SK-N-SH (cell line): ENCODE results near the gene GABRB1. TPM values are rescaled to one million over a fixed set of nuclear protein-coding genes. Genes with fewer than 3 reads are reported as not detected.

Experiments
- CTCF ChIA-PET: fragments of 300-600, 350-600 bp; formaldehyde crosslinking; extraction: SDS; loops from one replicate; lab custom pipeline; 2021; lab: Yijun Ruan, JAX
- POLR2A ChIA-PET: fragments of 350-600 bp; sonication (Branson Sonifier 250); formaldehyde crosslinking; extraction: SDS; loops from one replicate; lab custom pipeline; 2020; ENCODE audit warnings: antibody characterized with exemption, inconsistent platforms; lab: Yijun Ruan, JAX
- DNase-seq: peaks from one replicate; pipeline ENCODE4 v3.0.0; 2012
- H2AFZ ChIP-seq: fragments of 200-600 bp; sonication (generic); 2 replicates; pipeline ENCODE4 v1.8.1; 2016; ENCODE audit warnings: antibody characterized with exemption, mild to moderate bottlenecking, low read depth
- H3F3A ChIP-seq: fragments of 200-600 bp; sonication (generic); replicated peaks from 2 replicates; pipeline ENCODE3; 2016; ENCODE audit warnings: antibody characterized with exemption, mild to moderate bottlenecking; ENCODE audit not compliant: insufficient read depth
- H3K27ac ChIP-seq, 2 experiments: fragments of 200-500 bp in 1 of 2; fragments of 200-600 bp in 1 of 2; sonication (Bioruptor generic) in 1 of 2; sonication (generic), shearing (Covaris generic) in 1 of 2; 2 replicates each; pipeline versions ENCODE4 v1.5.1 to v1.6.1; 2014 to 2016; ENCODE audit warnings: low read depth in 2 of 2, inconsistent platforms in 1 of 2, low read length in 1 of 2, mild to moderate bottlenecking in 1 of 2, mixed read lengths in 1 of 2
- H3K27me3 ChIP-seq: fragments of 200-600 bp; sonication (generic), shearing (Covaris generic); 2 replicates; pipeline ENCODE4 v1.6.1; 2016; ENCODE audit warnings: mixed run types; ENCODE audit not compliant: insufficient read depth
- H3K36me3 ChIP-seq, 2 experiments: fragments of 200-500 bp in 1 of 2; fragments of 200-600 bp in 1 of 2; sonication (Bioruptor generic) in 1 of 2; sonication (generic) in 1 of 2; replicated peaks in 1 of 2; 2 replicates each; pipeline versions ENCODE3 to v1.5.1; 2014 to 2016; ENCODE audit warnings: low read length in 1 of 2, mild to moderate bottlenecking in 1 of 2; ENCODE audit not compliant: insufficient read depth in 2 of 2, control insufficient read depth in 1 of 2
- H3K4me1 ChIP-seq, 2 experiments: fragments of 200-500 bp in 1 of 2; fragments of 200-600 bp in 1 of 2; sonication (Bioruptor generic) in 1 of 2; sonication (generic), shearing (Covaris generic) in 1 of 2; 2 replicates each; pipeline versions ENCODE4 v1.5.1 to v1.6.1; 2014 to 2016; ENCODE audit warnings: low read depth in 1 of 2, low read length in 1 of 2, mixed run types in 1 of 2; ENCODE audit not compliant: insufficient read depth in 2 of 2, control insufficient read depth in 1 of 2
- H3K4me2 ChIP-seq: fragments of 200-600 bp; sonication (generic), shearing (Covaris generic); 2 replicates; pipeline ENCODE4 v1.6.1; 2017; ENCODE audit warnings: mixed run types
- H3K4me3 ChIP-seq, 2 experiments: fragments of 200-500 bp in 1 of 2; fragments of 200-600 bp in 1 of 2; sonication (Bioruptor generic) in 1 of 2; sonication (generic), shearing (Covaris generic) in 1 of 2; 2 replicates each; pipeline versions ENCODE4 v1.5.1 to v1.8.1; 2014 to 2016; ENCODE audit warnings: low read depth in 2 of 2, inconsistent platforms in 1 of 2, low read length in 1 of 2, mild to moderate bottlenecking in 1 of 2, mixed read lengths in 1 of 2, moderate library complexity in 1 of 2
- H3K79me2 ChIP-seq: fragments of 200-600 bp; sonication (generic); 2 replicates; pipeline ENCODE4 v1.8.1; 2017; ENCODE audit warnings: mild to moderate bottlenecking; ENCODE audit not compliant: insufficient read depth
- H3K9ac ChIP-seq: fragments of 200-600 bp; sonication (generic); 2 replicates; pipeline ENCODE4 v1.6.1; 2017; ENCODE audit warnings: mixed run types
- H3K9me2 ChIP-seq: fragments of 200-600 bp; sonication (generic); 2 replicates; pipeline ENCODE4 v1.6.1; 2017; ENCODE audit warnings: mixed run types
- H3K9me3 ChIP-seq: fragments of 200-600 bp; sonication (generic); 2 replicates; pipeline ENCODE4 v1.6.1; 2017; ENCODE audit warnings: mixed run types, mild to moderate bottlenecking, moderate library complexity
- H4K20me1 ChIP-seq: fragments of 200-600 bp; sonication (generic); 2 replicates; pipeline ENCODE4 v1.6.1; 2017; ENCODE audit warnings: mild to moderate bottlenecking, mixed run types; ENCODE audit not compliant: insufficient read depth
- CHD2 ChIP-seq: fragments of 150-350 bp; IDR thresholded peaks from 2 replicates; pipeline ENCODE4 v1.6.1; 2018; ENCODE audit warnings: low read length; ENCODE audit not compliant: partially characterized antibody
- CTCF ChIP-seq: fragments of 200-600 bp; sonication (generic); IDR thresholded peaks from 2 replicates; pipeline ENCODE4 v1.6.1; 2017; ENCODE audit warnings: antibody characterized with exemption, mild to moderate bottlenecking, moderate library complexity
- ELF1 ChIP-seq: IDR thresholded peaks from 2 replicates; pipeline ENCODE4 v1.4.0; 2012
- EP300 ChIP-seq, 2 experiments: IDR thresholded peaks; 2 replicates each; pipeline versions ENCODE4 v1.4.0 to v1.6.1; 2012; ENCODE audit warnings: borderline replicate concordance in 1 of 2, low read depth in 1 of 2, low read length in 1 of 2
- EZH2phosphoT487 ChIP-seq: fragments of 200-600 bp; sonication (generic); IDR thresholded peaks from 2 replicates; pipeline ENCODE4 v1.6.1; 2017; ENCODE audit warnings: low read depth, mixed run types, mild to moderate bottlenecking, antibody characterized with exemption, moderate library complexity, borderline replicate concordance
- FOSL2 ChIP-seq: IDR thresholded peaks from 2 replicates; pipeline ENCODE4 v1.4.0; 2012; ENCODE audit warnings: low read depth, mild to moderate bottlenecking, moderate library complexity, borderline replicate concordance
- FOXM1 ChIP-seq: IDR thresholded peaks from 2 replicates; pipeline ENCODE4 v1.4.0; 2012; ENCODE audit warnings: low read depth, mild to moderate bottlenecking
- GABPA ChIP-seq: IDR thresholded peaks from 2 replicates; pipeline ENCODE4 v1.4.0; 2012; ENCODE audit warnings: low read depth, mild to moderate bottlenecking
- GATA2 ChIP-seq: sonication (generic); formaldehyde crosslinking; IDR thresholded peaks from 2 replicates; pipeline ENCODE4 v1.5.0; 2020; ENCODE audit warnings: mild to moderate bottlenecking, missing genetic modification reagents
- IRF3 ChIP-seq: fragments of 150-350 bp; IDR thresholded peaks from 2 replicates; pipeline ENCODE4 v1.6.1; 2016; ENCODE audit warnings: mild to moderate bottlenecking, low read depth, low read length
- MXI1 ChIP-seq: IDR thresholded peaks from 2 replicates; pipeline ENCODE4 v1.6.1; 2012; ENCODE audit warnings: mild to moderate bottlenecking, low read depth, low read length, improper control_type of control experiment
- PBX3 ChIP-seq: IDR thresholded peaks from 2 replicates; pipeline ENCODE4; 2012
- POLR2AphosphoS5 ChIP-seq: IDR thresholded peaks from 2 replicates; pipeline ENCODE4 v1.6.1; 2012; ENCODE audit warnings: low read depth, low read length
- RAD21 ChIP-seq: IDR thresholded peaks from 2 replicates; pipeline ENCODE4 v1.6.1; 2012; ENCODE audit warnings: mild to moderate bottlenecking, low read length
- RFX5 ChIP-seq: IDR thresholded peaks from 2 replicates; pipeline ENCODE4 v1.6.1; 2012; ENCODE audit warnings: mild to moderate bottlenecking, improper control_type of control experiment, low read length
- RXRA ChIP-seq: IDR thresholded peaks from 2 replicates; pipeline ENCODE4 v1.4.0; 2012; ENCODE audit warnings: low read depth, mild to moderate bottlenecking, borderline replicate concordance
- SMC3 ChIP-seq: IDR thresholded peaks from 2 replicates; pipeline ENCODE4 v1.6.1; 2012; ENCODE audit warnings: low read depth, low read length, improper control_type of control experiment
- TEAD4 ChIP-seq: IDR thresholded peaks from 2 replicates; pipeline ENCODE4 v1.4.0; 2012; ENCODE audit warnings: mild to moderate bottlenecking, borderline replicate concordance; ENCODE audit not compliant: insufficient read depth
- WGBS: methylation state at CpG from one replicate; pipeline ENCODE4 v1.1.6; 2017; ENCODE audit warnings: low lambda C conversion rate; 5-methylcytosine and 5-hydroxymethylcytosine counted together
- polyA plus RNA-seq, 3 experiments: library from polyadenylated mRNA; depleted of rRNA; stranded (reverse); fragments of >200 nt; gene quantifications; 2 replicates each; pipeline ENCODE4 v1.2.3, GENCODE V29; 2012

Gene GABRB1
- polyA plus RNA-seq, 1 of the 3 experiments (the other 2 are of a cell fraction), result not detected

GRCh38 chr4:47391256-47391655, 359.9 kb downstream of the GABRB1 start:
- Histone ChIP-seq H3K4me3 (no peak overlapping the region), H3K9me3 (no peaks in the 10 kb centered on the region), H3K27ac (no peak overlapping the region), H2AFZ (no peak overlapping the region), H3K9ac (no peak overlapping the region), H3K36me3 (no peaks in the 10 kb centered on the region), H3K9me2 (no peaks in the 10 kb centered on the region), H3K79me2 (no peaks in the 10 kb centered on the region), H3K4me2 (no peak overlapping the region), H4K20me1 (no peaks in the 10 kb centered on the region), H3K27me3 (peaks cover 6% of the 10 kb centered on the region; the same call in 1 of the 2 replicates), H3K4me1 (peaks cover 0 to 5% of the 10 kb centered on the region in 2 experiments; a peak in 2 of 4 replicates), H3F3A (no peaks in the 10 kb centered on the region)
- WGBS, result 77% methylated on average over 3 of the region's 3 CpGs
- TF ChIP-seq RAD21 (no peak), ELF1 (no peak), EP300 (IDR thresholded peaks at IDR 0.05; ENCODE audit: borderline replicate concordance in 1 of 2, low read depth in 1 of 2, low read length in 1 of 2) (no peak)
- no peak for DNase-seq
- ChIA-PET CTCF (interaction anchor here (1.5 kb wide), 1 partner anchor 547 kb away, joined by 6 read pairs; no protein-coding TSS in a partner anchor), POLR2A (no interaction called here)

- H3K79me2 ChIP-seq, result no peaks in the 10 kb centered on the region
- no peak overlapping the region for H3K4me2 ChIP-seq
- DNase-seq, result no peak
- H3K4me3 ChIP-seq, result no peak overlapping the region
- no peaks in the 10 kb centered on the region for H3K9me3 ChIP-seq
- 47% methylated on average over 2 of the region's 2 CpGs for WGBS
- H2AFZ ChIP-seq, result no peak overlapping the region
- no peaks in the 10 kb centered on the region for H4K20me1 ChIP-seq
- no peaks in the 10 kb centered on the region for H3F3A ChIP-seq
- TF ChIP-seq TEAD4 (no peak), IRF3 (no peak), ELF1 (no peak), RXRA (no peak), RAD21 (no peak), SMC3 (no peak), MXI1 (no peak), CHD2 (no peak), FOSL2 (no peak)
- no peaks in the 10 kb centered on the region for H3K27me3 ChIP-seq
- no peak overlapping the region for H3K27ac ChIP-seq
- no peaks in the 10 kb centered on the region for H3K9me2 ChIP-seq
- no peaks in the 10 kb centered on the region for H3K36me3 ChIP-seq
- CTCF ChIA-PET, result no interaction called here
- POLR2A ChIA-PET, result no interaction called here
- H3K9ac ChIP-seq, result no peak overlapping the region
- no peaks in the 10 kb centered on the region for H3K4me1 ChIP-seq
These were observed 375.0 kb downstream of the GABRB1 start for GRCh38 chr4:47406408-47406807.

- H3K79me2 ChIP-seq, result no peaks in the 10 kb centered on the region
- ChIA-PET CTCF (no interaction called here), POLR2A (no interaction called here)
- H3K9me3 ChIP-seq, result no peaks in the 10 kb centered on the region
- H3K27ac ChIP-seq, result no peak overlapping the region
- TF ChIP-seq RFX5 (no peak), FOXM1 (no peak), POLR2AphosphoS5 (no peak), CTCF (no peak), GATA2 (CRISPR knock-in tag) (no peak), EZH2phosphoT487 (no peak), PBX3 (no peak), GABPA (no peak), TEAD4 (no peak)
- no peak for DNase-seq
- H3K36me3 ChIP-seq, result no peaks in the 10 kb centered on the region
- no peaks in the 10 kb centered on the region for H4K20me1 ChIP-seq
- H3F3A ChIP-seq, result no peaks in the 10 kb centered on the region
- H3K4me1 ChIP-seq, result no peaks in the 10 kb centered on the region
- H3K9me2 ChIP-seq, result no peaks in the 10 kb centered on the region
- H3K9ac ChIP-seq, result no peak overlapping the region
- H3K4me3 ChIP-seq, result no peak overlapping the region
- no peak overlapping the region for H2AFZ ChIP-seq
- H3K4me2 ChIP-seq, result no peak overlapping the region
- H3K27me3 ChIP-seq, result no peaks in the 10 kb centered on the region; the same call in 1 of the 2 replicates
- 30% methylated on average over 1 of the region's 1 CpG for WGBS
These were observed 378.9 kb downstream of the GABRB1 start for GRCh38 chr4:47410271-47410670.
